ENCODE results near the gene RAB20. TPM values are rescaled to one million over a fixed set of nuclear protein-coding genes. Genes with fewer than 3 reads are reported as not detected.

RAB20 gene
- total RNA-seq, 4 donors from 2014 or later, result 0.77 to 12.4 (median 9.1) TPM

DNA sequence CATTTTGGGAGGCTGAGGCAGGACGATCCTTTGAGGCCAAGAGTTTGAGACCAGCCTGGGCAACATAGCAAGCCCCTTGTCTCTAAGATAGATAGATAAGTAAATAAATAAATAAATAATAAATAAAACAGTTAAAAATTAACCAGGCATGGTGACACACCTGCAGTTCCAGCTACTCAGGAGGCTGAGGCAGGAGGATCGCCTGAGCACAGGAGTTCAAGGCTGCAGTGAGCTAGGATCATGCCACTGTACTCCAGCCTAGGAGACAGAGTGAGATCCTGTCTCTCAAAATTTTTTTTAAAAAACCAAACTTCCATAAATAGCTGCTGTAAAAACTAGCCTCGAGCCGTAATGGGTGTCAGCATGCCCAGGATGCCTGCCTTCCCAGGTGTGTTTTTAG is 39.5 kb upstream of the RAB20 start:
- DNase-seq, result no peak
- intact Hi-C loops (cut with DNase I; ENCODE audit: low total_unique reads), result no loop called here
- TF ChIP-seq, protein P1, sequence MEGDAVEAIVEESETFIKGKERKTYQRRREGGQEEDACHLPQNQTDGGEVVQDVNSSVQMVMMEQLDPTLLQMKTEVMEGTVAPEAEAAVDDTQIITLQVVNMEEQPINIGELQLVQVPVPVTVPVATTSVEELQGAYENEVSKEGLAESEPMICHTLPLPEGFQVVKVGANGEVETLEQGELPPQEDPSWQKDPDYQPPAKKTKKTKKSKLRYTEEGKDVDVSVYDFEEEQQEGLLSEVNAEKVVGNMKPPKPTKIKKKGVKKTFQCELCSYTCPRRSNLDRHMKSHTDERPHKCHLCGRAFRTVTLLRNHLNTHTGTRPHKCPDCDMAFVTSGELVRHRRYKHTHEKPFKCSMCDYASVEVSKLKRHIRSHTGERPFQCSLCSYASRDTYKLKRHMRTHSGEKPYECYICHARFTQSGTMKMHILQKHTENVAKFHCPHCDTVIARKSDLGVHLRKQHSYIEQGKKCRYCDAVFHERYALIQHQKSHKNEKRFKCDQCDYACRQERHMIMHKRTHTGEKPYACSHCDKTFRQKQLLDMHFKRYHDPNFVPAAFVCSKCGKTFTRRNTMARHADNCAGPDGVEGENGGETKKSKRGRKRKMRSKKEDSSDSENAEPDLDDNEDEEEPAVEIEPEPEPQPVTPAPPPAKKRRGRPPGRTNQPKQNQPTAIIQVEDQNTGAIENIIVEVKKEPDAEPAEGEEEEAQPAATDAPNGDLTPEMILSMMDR (IDR thresholded peaks at IDR 0.05), result no peak
- TF ChIP-seq POLR2A (IDR thresholded peaks at IDR 0.05), result no peak
- H3K36me3 ChIP-seq, result no peaks in the 10 kb centered on the region
- no peak overlapping the region for H3K27ac ChIP-seq
- H3K27me3 ChIP-seq, result no peaks in the 10 kb centered on the region
- H3K4me1 ChIP-seq, result no peaks in the 10 kb centered on the region
- H3K9me3 ChIP-seq, result no peaks in the 10 kb centered on the region
- no peak overlapping the region for H3K4me3 ChIP-seq

DNA sequence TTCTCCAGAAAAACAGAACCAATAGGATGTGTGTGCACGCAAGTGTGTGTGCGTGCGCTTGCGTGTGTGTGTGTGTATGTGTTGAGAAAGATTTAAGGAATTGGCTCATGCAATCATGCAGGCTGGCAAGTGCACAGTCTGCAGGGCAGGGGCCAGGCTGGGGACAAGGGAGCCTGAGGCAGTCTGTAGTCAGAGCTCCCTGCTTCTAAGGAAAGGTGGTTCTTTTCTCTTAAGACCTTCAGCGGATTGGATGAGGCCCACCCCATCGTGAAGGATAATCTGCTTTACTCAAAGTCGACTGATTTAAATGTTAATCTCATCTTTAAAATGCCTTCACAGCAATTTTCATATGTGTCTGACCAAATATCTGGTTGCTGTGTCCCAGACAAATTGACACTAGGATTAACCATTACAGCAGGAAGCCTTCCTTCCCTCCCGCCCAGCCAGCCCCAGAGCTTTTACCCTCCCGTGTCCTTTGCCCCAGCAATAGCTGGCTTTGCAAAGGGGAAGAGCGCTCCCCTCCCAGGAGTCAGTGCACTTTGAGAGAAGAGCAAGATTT is 38.8 kb upstream of the RAB20 start:
- intact Hi-C loops (cut with DNase I; ENCODE audit: low total_unique reads), result no loop called here
- Histone ChIP-seq H3K27ac (no peak overlapping the region), H3K36me3 (no peaks in the 10 kb centered on the region), H3K4me3 (no peak overlapping the region), H3K4me1 (no peaks in the 10 kb centered on the region), H3K9me3 (no peaks in the 10 kb centered on the region), H3K27me3 (no peaks in the 10 kb centered on the region)
- no peak for DNase-seq
- TF ChIP-seq, protein P1 (IDR thresholded peaks at IDR 0.05), result no peak
- no peak for TF ChIP-seq POLR2A (IDR thresholded peaks at IDR 0.05)

- H3K4me1 ChIP-seq, result no peaks in the 10 kb centered on the region
- no peaks in the 10 kb centered on the region for H3K9me3 ChIP-seq
- DNase-seq, result no peak
- no peak overlapping the region for H3K4me3 ChIP-seq
- TF ChIP-seq, protein P1 (IDR thresholded peaks at IDR 0.05), result no peak
- TF ChIP-seq POLR2A (IDR thresholded peaks at IDR 0.05), result no peak
- no peaks in the 10 kb centered on the region for H3K36me3 ChIP-seq
- intact Hi-C loops (cut with DNase I; ENCODE audit: low total_unique reads), result no loop called here
- no peak overlapping the region for H3K27ac ChIP-seq
- H3K27me3 ChIP-seq, result no peaks in the 10 kb centered on the region
These were observed 35.6 kb upstream of the RAB20 start for GRCh38 chr13:110597041-110597689.

GRCh38 chr13:110593430-110594130 is 32.1 kb upstream of the RAB20 start:
- TF ChIP-seq POLR2A (IDR thresholded peaks at IDR 0.05), result no peak
- TF ChIP-seq, protein P1 (IDR thresholded peaks at IDR 0.05), result peak; percentile 50 to 79 (median 65)
- DNase-seq, result no peak
- no peaks in the 10 kb centered on the region for H3K9me3 ChIP-seq
- H3K4me3 ChIP-seq, result no peak overlapping the region
- no peak overlapping the region for H3K27ac ChIP-seq
- no peaks in the 10 kb centered on the region for H3K36me3 ChIP-seq
- no peaks in the 10 kb centered on the region for H3K4me1 ChIP-seq
- intact Hi-C loops (cut with DNase I; ENCODE audit: low total_unique reads), result no loop called here
- no peaks in the 10 kb centered on the region for H3K27me3 ChIP-seq

- no peak for TF ChIP-seq POLR2A (IDR thresholded peaks at IDR 0.05)
- TF ChIP-seq, protein P1 (IDR thresholded peaks at IDR 0.05), result no peak
- intact Hi-C loops (cut with DNase I; ENCODE audit: low total_unique reads), result no loop called here
- no peaks in the 10 kb centered on the region for H3K4me1 ChIP-seq
These were observed 31.1 kb upstream of the RAB20 start for GRCh38 chr13:110592665-110593064.

More at GRCh38 chr13:110592665-110593064, 31.1 kb upstream of the RAB20 start:
- no peak for DNase-seq
- Histone ChIP-seq H3K27me3 (no peaks in the 10 kb centered on the region), H3K36me3 (no peaks in the 10 kb centered on the region), H3K27ac (no peak overlapping the region), H3K9me3 (no peaks in the 10 kb centered on the region), H3K4me3 (no peak overlapping the region)
